ENCODE measurements around the gene DGKI. TPM values are rescaled to one million over a fixed set of nuclear protein-coding genes. Genes with fewer than 3 reads are reported as not detected.
A peak's percentile ranks its signal among the peaks of the same experiment; 100 is the strongest.

DGKI gene
- polyA plus RNA-seq, 2 of the 4 experiments (the other 2 are of a cell fraction) = 0.05 to 0.08 TPM

GRCh38 chr7:137656850-137657232 lies 189.9 kb downstream of the DGKI start:
- H3K4me1 ChIP-seq = no peaks in the 10 kb centered on the region
- no peaks in the 10 kb centered on the region for H3K9me3 ChIP-seq

GRCh38 chr7:137656227-137656849 lies 190.4 kb downstream of the DGKI start:
- POLR2A ChIA-PET = no interaction called here
- 3% methylated on average over 8 of the region's 8 CpGs for WGBS (ENCODE audit: missing lambda C conversion rate)
- no peak for FAIRE-seq
- TF ChIP-seq SREBF2 (IDR thresholded peaks at IDR 0.05) (no peak), SMC3 (IDR thresholded peaks at IDR 0.05) (peak; percentile 90), CBX8 (IDR thresholded peaks at IDR 0.05) (no peak), CTCF (IDR thresholded peaks at IDR 0.05) (peak; percentile 87), RCOR1 (IDR thresholded peaks at IDR 0.05; ENCODE audit: low read depth, low read length) (no peak), HOXB13 (CRISPR knock-in tag; IDR thresholded peaks at IDR 0.05; ENCODE audit: low read depth) (no peak), CHD2 (IDR thresholded peaks at IDR 0.05; ENCODE audit: low read length, partially characterized antibody) (no peak), HDAC2 (IDR thresholded peaks at IDR 0.05) (no peak), HEYL (CRISPR knock-in tag; IDR thresholded peaks at IDR 0.05) (no peak), BHLHE40 (IDR thresholded peaks at IDR 0.05; ENCODE audit: low read depth, low read length) (no peak), KDM1A (IDR thresholded peaks at IDR 0.05; ENCODE audit: low read depth) (no peak), MAFK (IDR thresholded peaks at IDR 0.05; ENCODE audit: partially characterized antibody) (no peak), RAD21 (conservative IDR thresholded peaks at IDR 0.05 in 1 of 2, IDR thresholded peaks at IDR 0.05 in 1 of 2) (peak; percentile 85)
- TF ChIP-seq, protein P1, sequence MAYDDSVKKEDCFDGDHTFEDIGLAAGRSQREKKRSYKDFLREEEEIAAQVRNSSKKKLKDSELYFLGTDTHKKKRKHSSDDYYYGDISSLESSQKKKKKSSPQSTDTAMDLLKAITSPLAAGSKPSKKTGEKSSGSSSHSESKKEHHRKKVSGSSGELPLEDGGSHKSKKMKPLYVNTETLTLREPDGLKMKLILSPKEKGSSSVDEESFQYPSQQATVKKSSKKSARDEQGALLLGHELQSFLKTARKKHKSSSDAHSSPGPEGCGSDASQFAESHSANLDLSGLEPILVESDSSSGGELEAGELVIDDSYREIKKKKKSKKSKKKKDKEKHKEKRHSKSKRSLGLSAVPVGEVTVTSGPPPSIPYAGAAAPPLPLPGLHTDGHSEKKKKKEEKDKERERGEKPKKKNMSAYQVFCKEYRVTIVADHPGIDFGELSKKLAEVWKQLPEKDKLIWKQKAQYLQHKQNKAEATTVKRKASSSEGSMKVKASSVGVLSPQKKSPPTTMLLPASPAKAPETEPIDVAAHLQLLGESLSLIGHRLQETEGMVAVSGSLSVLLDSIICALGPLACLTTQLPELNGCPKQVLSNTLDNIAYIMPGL (CRISPR knock-in tag; IDR thresholded peaks at IDR 0.05; ENCODE audit: borderline replicate concordance) = no peak
- TF ChIP-seq, protein P2, sequence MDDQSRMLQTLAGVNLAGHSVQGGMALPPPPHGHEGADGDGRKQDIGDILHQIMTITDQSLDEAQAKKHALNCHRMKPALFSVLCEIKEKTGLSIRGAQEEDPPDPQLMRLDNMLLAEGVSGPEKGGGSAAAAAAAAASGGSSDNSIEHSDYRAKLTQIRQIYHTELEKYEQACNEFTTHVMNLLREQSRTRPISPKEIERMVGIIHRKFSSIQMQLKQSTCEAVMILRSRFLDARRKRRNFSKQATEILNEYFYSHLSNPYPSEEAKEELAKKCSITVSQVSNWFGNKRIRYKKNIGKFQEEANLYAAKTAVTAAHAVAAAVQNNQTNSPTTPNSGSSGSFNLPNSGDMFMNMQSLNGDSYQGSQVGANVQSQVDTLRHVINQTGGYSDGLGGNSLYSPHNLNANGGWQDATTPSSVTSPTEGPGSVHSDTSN (IDR thresholded peaks at IDR 0.05) = no peak

More at GRCh38 chr7:137656850-137657232, 189.9 kb downstream of the DGKI start:
- Histone ChIP-seq H3K27ac (no peak overlapping the region), H3K4me3 (no peak overlapping the region), H3K4me2 (no peak overlapping the region)
- CTCF ChIA-PET = interaction anchor here (0.6 to 9.1 kb wide), 41 partner anchors 7 to 367 kb away, joined by 3 to 111 read pairs (median 4); no protein-coding TSS in a partner anchor
- DNase-seq (ENCODE audit: low read depth in 1 of 2, low spot score in 1 of 2) (no peak), ATAC-seq (no peak), FAIRE-seq (no peak)
- POLR2A ChIA-PET = no interaction called here
- TF ChIP-seq CBX8 (IDR thresholded peaks at IDR 0.05) (no peak), ZSCAN20 (CRISPR knock-in tag; IDR thresholded peaks at IDR 0.05) (no peak), ZC3H11A (IDR thresholded peaks at IDR 0.05) (no peak), CEBPB (IDR thresholded peaks at IDR 0.05) (no peak), POLR2AphosphoS2 (conservative IDR thresholded peaks at IDR 0.05; ENCODE audit: low read length) (no peak), RAD21 (conservative IDR thresholded peaks at IDR 0.05 in 1 of 2, IDR thresholded peaks at IDR 0.05 in 1 of 2) (no peak), HOXB13 (CRISPR knock-in tag; IDR thresholded peaks at IDR 0.05; ENCODE audit: low read depth) (no peak), CHD2 (IDR thresholded peaks at IDR 0.05; ENCODE audit: low read length, partially characterized antibody) (no peak), TFCP2L1 (CRISPR knock-in tag; IDR thresholded peaks at IDR 0.05) (no peak), NFE2L2 (conservative IDR thresholded peaks at IDR 0.05; ENCODE audit: low read length) (no peak), SMC3 (IDR thresholded peaks at IDR 0.05) (no peak), ZNF302 (CRISPR knock-in tag; IDR thresholded peaks at IDR 0.05) (no peak), HDAC2 (IDR thresholded peaks at IDR 0.05) (no peak)
- TF ChIP-seq, protein P3, sequence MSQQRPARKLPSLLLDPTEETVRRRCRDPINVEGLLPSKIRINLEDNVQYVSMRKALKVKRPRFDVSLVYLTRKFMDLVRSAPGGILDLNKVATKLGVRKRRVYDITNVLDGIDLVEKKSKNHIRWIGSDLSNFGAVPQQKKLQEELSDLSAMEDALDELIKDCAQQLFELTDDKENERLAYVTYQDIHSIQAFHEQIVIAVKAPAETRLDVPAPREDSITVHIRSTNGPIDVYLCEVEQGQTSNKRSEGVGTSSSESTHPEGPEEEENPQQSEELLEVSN (IDR thresholded peaks at IDR 0.05; ENCODE audit: borderline replicate concordance, low read depth) = no peak
- TF ChIP-seq, protein P2 (IDR thresholded peaks at IDR 0.05) = no peak
- TF ChIP-seq, protein P4, sequence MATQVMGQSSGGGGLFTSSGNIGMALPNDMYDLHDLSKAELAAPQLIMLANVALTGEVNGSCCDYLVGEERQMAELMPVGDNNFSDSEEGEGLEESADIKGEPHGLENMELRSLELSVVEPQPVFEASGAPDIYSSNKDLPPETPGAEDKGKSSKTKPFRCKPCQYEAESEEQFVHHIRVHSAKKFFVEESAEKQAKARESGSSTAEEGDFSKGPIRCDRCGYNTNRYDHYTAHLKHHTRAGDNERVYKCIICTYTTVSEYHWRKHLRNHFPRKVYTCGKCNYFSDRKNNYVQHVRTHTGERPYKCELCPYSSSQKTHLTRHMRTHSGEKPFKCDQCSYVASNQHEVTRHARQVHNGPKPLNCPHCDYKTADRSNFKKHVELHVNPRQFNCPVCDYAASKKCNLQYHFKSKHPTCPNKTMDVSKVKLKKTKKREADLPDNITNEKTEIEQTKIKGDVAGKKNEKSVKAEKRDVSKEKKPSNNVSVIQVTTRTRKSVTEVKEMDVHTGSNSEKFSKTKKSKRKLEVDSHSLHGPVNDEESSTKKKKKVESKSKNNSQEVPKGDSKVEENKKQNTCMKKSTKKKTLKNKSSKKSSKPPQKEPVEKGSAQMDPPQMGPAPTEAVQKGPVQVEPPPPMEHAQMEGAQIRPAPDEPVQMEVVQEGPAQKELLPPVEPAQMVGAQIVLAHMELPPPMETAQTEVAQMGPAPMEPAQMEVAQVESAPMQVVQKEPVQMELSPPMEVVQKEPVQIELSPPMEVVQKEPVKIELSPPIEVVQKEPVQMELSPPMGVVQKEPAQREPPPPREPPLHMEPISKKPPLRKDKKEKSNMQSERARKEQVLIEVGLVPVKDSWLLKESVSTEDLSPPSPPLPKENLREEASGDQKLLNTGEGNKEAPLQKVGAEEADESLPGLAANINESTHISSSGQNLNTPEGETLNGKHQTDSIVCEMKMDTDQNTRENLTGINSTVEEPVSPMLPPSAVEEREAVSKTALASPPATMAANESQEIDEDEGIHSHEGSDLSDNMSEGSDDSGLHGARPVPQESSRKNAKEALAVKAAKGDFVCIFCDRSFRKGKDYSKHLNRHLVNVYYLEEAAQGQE (IDR thresholded peaks at IDR 0.05) = no peak
- WGBS (ENCODE audit: missing lambda C conversion rate) = 59% methylated on average over 3 of the region's 3 CpGs

More at GRCh38 chr7:137656227-137656849, 190.4 kb downstream of the DGKI start:
- Histone ChIP-seq H3K9me3 (no peaks in the 10 kb centered on the region), H3K4me2 (no peak overlapping the region), H3K4me1 (no peaks in the 10 kb centered on the region), H3K27ac (no peak overlapping the region), H3K4me3 (no peak overlapping the region)
- CTCF ChIA-PET = interaction anchor here (0.6 to 9.1 kb wide), 50 partner anchors 8 to 368 kb away, joined by 3 to 111 read pairs (median 4); partner anchors contain the start of gene CREB3L2
- peak; percentile 83 to 92; a peak in 4 of 6 replicates for ATAC-seq
- peak; percentile 59 to 69 for DNase-seq (ENCODE audit: low read depth in 1 of 2, low spot score in 1 of 2)
